Breast epithelium (tissue), 3 donors: ENCODE measurements around the gene RTN3.

Experiments used
- CTCF ChIP-seq, 3 donors: fragments of 450-650 bp; IDR thresholded peaks; one replicate each; pipeline ENCODE4 v1.5.1; 2016 to 2017; ENCODE audit warnings: antibody characterized with exemption in 3 of 3, mild to moderate bottlenecking in 3 of 3, moderate library complexity in 3 of 3
- POLR2A ChIP-seq: fragments of 450-650 bp; IDR thresholded peaks from one replicate; pipeline ENCODE4 v1.6.1; 2016; ENCODE audit warnings: antibody characterized with exemption, mild to moderate bottlenecking, moderate library complexity
- POLR2AphosphoS5 ChIP-seq, 3 donors: sonication (generic); formaldehyde crosslinking; IDR thresholded peaks; one replicate each; pipeline ENCODE4 v1.6.1; 2017; ENCODE audit warnings: antibody characterized with exemption in 3 of 3

- TF ChIP-seq CTCF (IDR thresholded peaks at IDR 0.05) (no peak), POLR2A (no peak), POLR2AphosphoS5 (IDR thresholded peaks at IDR 0.05) (no peak)
Measured at GRCh38 chr11:63716046-63716445, 34.7 kb downstream of the RTN3 start.
